GM12878 (cell line): ENCODE data around the gene WNK2. TPM values are rescaled to one million over a fixed set of nuclear protein-coding genes. Genes with fewer than 3 reads are reported as not detected.

Experiments used
- BCL3 ChIP-seq: IDR thresholded peaks from 2 replicates; pipeline ENCODE4 v1.6.1; 2011; ENCODE audit warnings: borderline replicate concordance, low read depth, mild to moderate bottlenecking, moderate library complexity, low read length; ENCODE audit not compliant: insufficient read depth, poor library complexity, severe bottlenecking
- E2F8 ChIP-seq: fragments of 450-650 bp; IDR thresholded peaks from 2 replicates; pipeline ENCODE4 v1.6.1; 2018; ENCODE audit warnings: mild to moderate bottlenecking, low read depth, moderate library complexity; ENCODE audit not compliant: partially characterized antibody
- EGR1 ChIP-seq, 2 experiments: IDR thresholded peaks; 1 replicate in 1 of 2; 2 replicates in 1 of 2; pipeline ENCODE4 v1.6.1; 2011 to 2012; ENCODE audit warnings: low read depth in 2 of 2, low read length in 2 of 2, borderline replicate concordance in 1 of 2, mild to moderate bottlenecking in 1 of 2, moderate library complexity in 1 of 2
- HDGF ChIP-seq: fragments of 450-650 bp; IDR thresholded peaks from 2 replicates; pipeline ENCODE4 v1.6.1; 2016; ENCODE audit warnings: antibody characterized with exemption
- RELB ChIP-seq: fragments of 450-650 bp; IDR thresholded peaks from 2 replicates; pipeline ENCODE4 v1.6.1; 2017; ENCODE audit warnings: low read depth, mild to moderate bottlenecking, moderate library complexity
- SRF ChIP-seq, 2 experiments: IDR thresholded peaks; 2 replicates each; pipeline ENCODE4 v1.6.1; 2011; ENCODE audit warnings: low read depth in 2 of 2, low read length in 2 of 2, mild to moderate bottlenecking in 1 of 2, moderate library complexity in 1 of 2
- SUZ12 ChIP-seq: fragments of 200-600 bp; sonication (generic); IDR thresholded peaks from one replicate; pipeline ENCODE4 v1.6.1; 2018; ENCODE audit warnings: antibody characterized with exemption, mild to moderate bottlenecking; ENCODE audit not compliant: unreplicated experiment
- TCF12 ChIP-seq: IDR thresholded peaks from 2 replicates; pipeline ENCODE4 v1.6.1; 2011; ENCODE audit warnings: low read depth, mild to moderate bottlenecking, low read length
- polyA plus RNA-seq, 11 experiments: library from polyadenylated mRNA; depleted of rRNA in 4 of 11; unstranded in 6 of 11; stranded (reverse) in 5 of 11; fragments of >200 nt; fragmentation: Nextera tagmentation in 4 of 11; fragmentation: Illumina TruSeq in 1 of 11; extraction: Ambion mirVana in 4 of 11; extraction: Trizol in 1 of 11; gene quantifications; 1 replicate in 1 of 11; 2 replicates in 10 of 11; pipeline versions ENCODE4 v1.2.1 to v1.2.3, GENCODE V29; 2011 to 2016; ENCODE audit warnings: inconsistent platforms in 2 of 11, missing spikeins in 2 of 11, low read depth in 1 of 11
- total RNA-seq, 4 experiments: library from RNA; depleted of rRNA in 3 of 4; stranded (reverse); fragments of >200 nt in 3 of 4; fragmentation: Illumina TruSeq in 1 of 4; extraction: Trizol in 1 of 4; gene quantifications; 2 replicates each; pipeline versions ENCODE4 v1.2.1 to v1.2.3, GENCODE V29; 2013 to 2021

The WNK2 gene
- total and polyA plus RNA-seq, 10 of the 15 experiments (the other 5 are each of a cell fraction or from before 2014, with no cell fraction given): 0.15 TPM; not detected in 9

GRCh38 chr9:93170571-93170970, 13.4 kb upstream of the WNK2 start (continued):
- TF ChIP-seq E2F8: no peak
- TF ChIP-seq TCF12: no peak
- TF ChIP-seq RELB: no peak
- no peak for TF ChIP-seq EGR1 (IDR thresholded peaks at IDR 0.05; ENCODE audit: borderline replicate concordance in 1 of 2, low read depth in 2 of 2, low read length in 2 of 2)
- no peak for TF ChIP-seq SRF (IDR thresholded peaks at IDR 0.05; ENCODE audit: low read depth in 2 of 2, low read length in 2 of 2)
- TF ChIP-seq HDGF: no peak
- TF ChIP-seq SUZ12: no peak
- no peak for TF ChIP-seq BCL3
- TF ChIP-seq, all 136 proteins: peak for 0
